ENCODE measurements around the gene APBA2. TPM values are rescaled to one million over a fixed set of nuclear protein-coding genes. Genes with fewer than 3 reads are reported as not detected.

The APBA2 gene
- total and polyA plus RNA-seq, 10 of the 15 experiments (the other 5 are each of a cell fraction or from before 2014, with no cell fraction given) = 0.06 to 0.26 (median 0.07) TPM; not detected in 7

GRCh38 chr15:29050870-29051269, 165.1 kb downstream of the APBA2 start (continued):
- TF ChIP-seq ZBTB4 (CRISPR knock-in tag; IDR thresholded peaks at IDR 0.05) = no peak
- no peak for TF ChIP-seq WRNIP1 (IDR thresholded peaks at IDR 0.05; ENCODE audit: borderline replicate concordance, low read depth, low read length)
- TF ChIP-seq FOS (IDR thresholded peaks at IDR 0.05; ENCODE audit: borderline replicate concordance, extremely low read depth, insufficient read length) = no peak
- TF ChIP-seq RCOR1 (conservative IDR thresholded peaks at IDR 0.05; ENCODE audit: low read depth, low read length) = no peak
- no peak for TF ChIP-seq HDGF (IDR thresholded peaks at IDR 0.05)
- TF ChIP-seq ATF3 (IDR thresholded peaks at IDR 0.05; ENCODE audit: borderline replicate concordance, extremely low read depth, low read depth, low read length) = no peak

GRCh38 chr15:29051422-29051821, 165.6 kb downstream of the APBA2 start:
- ATAC-seq = no peak
- H4K20me1 ChIP-seq (ENCODE audit: control insufficient read depth, insufficient read depth) = no peaks in the 10 kb centered on the region
- FAIRE-seq = no peak
- no peaks in the 10 kb centered on the region for H3K27me3 ChIP-seq (replicated peaks in 1 of 2; ENCODE audit: control insufficient read depth in 2 of 2, insufficient read depth in 2 of 2, low read length in 1 of 2)
- ChIA-PET CTCF (interaction anchor here (1.1 kb wide), 1 partner anchor 50 kb away, joined by 5 read pairs; no protein-coding TSS in a partner anchor), POLR2A (no interaction called here), SMC1A (ENCODE audit: uncharacterized antibody, unreplicated experiment) (no interaction called here), RAD21 (ENCODE audit: unreplicated experiment) (no interaction called here)
- in situ Hi-C loops (cut with MboI) (no loop called here), intact Hi-C loops (cut with micrococcal nuclease; ENCODE audit: unreplicated experiment) (no loop called here)
- no peaks in the 10 kb centered on the region for H3K4me1 ChIP-seq (ENCODE audit: control insufficient read depth, insufficient read depth, low read length)
- no peak for DNase-seq (ENCODE audit: low read depth, low spot score)
- no peak overlapping the region for H3K9ac ChIP-seq (ENCODE audit: control insufficient read depth, insufficient read depth, low read length)
- BruUV-seq (replicated peaks) = no TSS peak
- no peak overlapping the region for H2AFZ ChIP-seq (ENCODE audit: control insufficient read depth, low read depth, low read length)
- WGBS (ENCODE audit: insufficient coverage, insufficient replicate concordance, low lambda C conversion rate, missing lambda C conversion rate) = 27% methylated on average over 6 of the region's 6 CpGs
- H3K4me3 ChIP-seq = no peak overlapping the region
- H3K36me3 ChIP-seq (ENCODE audit: control insufficient read depth in 2 of 2, insufficient read depth in 2 of 2, low read length in 1 of 2) = no peaks in the 10 kb centered on the region
- no peaks in the 10 kb centered on the region for H3K79me2 ChIP-seq (ENCODE audit: control insufficient read depth, insufficient read depth, low read length)
- no peaks in the 10 kb centered on the region for H3K9me3 ChIP-seq (replicated peaks; ENCODE audit: control insufficient read depth, insufficient read depth, low read length)
- no peak overlapping the region for H3K27ac ChIP-seq (ENCODE audit: control insufficient read depth, insufficient read depth)
- no peak overlapping the region for H3K4me2 ChIP-seq (ENCODE audit: control insufficient read depth, insufficient read depth)
- TF ChIP-seq SIN3A (IDR thresholded peaks at IDR 0.05; ENCODE audit: low read depth, low read length) (no peak), ZSCAN29 (IDR thresholded peaks at IDR 0.05) (no peak), PBX3 (IDR thresholded peaks at IDR 0.05; ENCODE audit: insufficient replicate concordance, low read depth, low read length) (no peak), NFIC (IDR thresholded peaks at IDR 0.05; ENCODE audit: low read depth, low read length) (no peak), CBX3 (IDR thresholded peaks at IDR 0.05; ENCODE audit: borderline replicate concordance, low read depth) (no peak), HSF1 (IDR thresholded peaks at IDR 0.05; ENCODE audit: low read depth, low read length) (no peak), ATF7 (IDR thresholded peaks at IDR 0.05; ENCODE audit: low read depth) (no peak), RFX5 (IDR thresholded peaks at IDR 0.05; ENCODE audit: low read depth, low read length) (no peak), CHD1 (IDR thresholded peaks at IDR 0.05; ENCODE audit: low read depth, low read length) (no peak), ATF2 (IDR thresholded peaks at IDR 0.05; ENCODE audit: low read length) (no peak), IKZF2 (IDR thresholded peaks at IDR 0.05) (no peak)
